Measurements from ENCODE around the gene TRAF7. TPM values are rescaled to one million over a fixed set of nuclear protein-coding genes. Genes with fewer than 3 reads are reported as not detected.
A peak's percentile ranks its signal among the peaks of the same experiment; 100 is the strongest.

The TRAF7 gene
- total and polyA plus RNA-seq, 2 of the 13 experiments (the other 11 are each of a cell fraction or from before 2014, with no cell fraction given): 47.9 to 65.6 TPM

DNA sequence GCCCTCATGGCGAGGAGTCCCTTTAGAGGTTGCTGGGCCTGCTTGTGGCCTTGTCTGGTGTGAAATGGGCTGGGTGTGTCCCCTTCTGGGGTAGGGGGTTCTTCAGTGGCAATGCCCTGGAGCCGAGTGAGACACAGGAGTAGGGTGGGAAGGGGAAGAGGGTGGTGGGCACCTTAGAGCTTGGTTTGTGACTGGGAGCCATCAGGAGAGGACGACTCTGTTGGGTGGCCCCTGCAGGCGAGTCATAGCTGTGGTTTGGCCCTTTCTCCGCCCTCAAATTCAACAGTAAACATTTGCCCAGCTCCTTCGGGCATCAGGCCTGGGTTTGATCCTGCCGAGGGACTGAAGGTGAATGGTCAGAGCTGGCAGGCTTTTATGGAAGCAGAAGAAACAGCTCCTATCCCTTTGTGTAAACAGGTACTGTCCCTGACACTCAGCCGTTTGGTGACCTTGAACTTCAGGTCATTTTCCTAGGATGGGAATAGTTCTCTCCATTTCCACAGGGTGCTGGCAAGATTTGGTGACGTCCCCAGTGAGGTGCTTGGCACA lies 70.7 kb downstream of the TRAF7 start (continued):
- TF ChIP-seq SPEN (CRISPR knock-in tag; IDR thresholded peaks at IDR 0.05; ENCODE audit: low read depth) (peak; percentile 69; the same call in 1 of the 2 replicates), ELF1 (CRISPR knock-in tag; IDR thresholded peaks at IDR 0.05) (peak; percentile 39; the same call in 1 of the 2 replicates), MBNL3 (CRISPR knock-in tag; conservative IDR thresholded peaks at IDR 0.05) (no peak), MYC (CRISPR knock-in tag; IDR thresholded peaks at IDR 0.05; ENCODE audit: borderline replicate concordance) (no peak), SAP130 (CRISPR knock-in tag; IDR thresholded peaks at IDR 0.05; ENCODE audit: low read depth) (peak; percentile 79), ZFP82 (CRISPR knock-in tag; IDR thresholded peaks at IDR 0.05; ENCODE audit: borderline replicate concordance) (no peak), RFX3 (CRISPR knock-in tag; IDR thresholded peaks at IDR 0.05) (no peak), ZNF775 (CRISPR knock-in tag; IDR thresholded peaks at IDR 0.05; ENCODE audit: borderline replicate concordance) (no peak), ZNF326 (CRISPR knock-in tag; IDR thresholded peaks at IDR 0.05; ENCODE audit: borderline replicate concordance) (no peak), ZNF644 (CRISPR knock-in tag; IDR thresholded peaks at IDR 0.05; ENCODE audit: low read depth) (no peak), RAD21 (CRISPR knock-in tag; IDR thresholded peaks at IDR 0.05) (0 out of 2 replicates have a peak, but pooled peaks have one; percentile 5), NR2F6 (IDR thresholded peaks at IDR 0.05) (peak; percentile 81), NR2F6 (CRISPR knock-in tag; IDR thresholded peaks at IDR 0.05) (peak; percentile 83), ZNF556 (CRISPR knock-in tag; IDR thresholded peaks at IDR 0.05; ENCODE audit: borderline replicate concordance) (peak; percentile 56; the same call in 1 of the 2 replicates), CREM (IDR thresholded peaks at IDR 0.05) (peak; percentile 45; the same call in 1 of the 2 replicates), CREM (CRISPR knock-in tag; IDR thresholded peaks at IDR 0.05) (no peak)
- TF ChIP-seq, protein P1, sequence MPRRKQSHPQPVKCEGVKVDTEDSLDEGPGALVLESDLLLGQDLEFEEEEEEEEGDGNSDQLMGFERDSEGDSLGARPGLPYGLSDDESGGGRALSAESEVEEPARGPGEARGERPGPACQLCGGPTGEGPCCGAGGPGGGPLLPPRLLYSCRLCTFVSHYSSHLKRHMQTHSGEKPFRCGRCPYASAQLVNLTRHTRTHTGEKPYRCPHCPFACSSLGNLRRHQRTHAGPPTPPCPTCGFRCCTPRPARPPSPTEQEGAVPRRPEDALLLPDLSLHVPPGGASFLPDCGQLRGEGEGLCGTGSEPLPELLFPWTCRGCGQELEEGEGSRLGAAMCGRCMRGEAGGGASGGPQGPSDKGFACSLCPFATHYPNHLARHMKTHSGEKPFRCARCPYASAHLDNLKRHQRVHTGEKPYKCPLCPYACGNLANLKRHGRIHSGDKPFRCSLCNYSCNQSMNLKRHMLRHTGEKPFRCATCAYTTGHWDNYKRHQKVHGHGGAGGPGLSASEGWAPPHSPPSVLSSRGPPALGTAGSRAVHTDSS (CRISPR knock-in tag; conservative IDR thresholded peaks at IDR 0.05): no peak
- TF ChIP-seq, protein P2, sequence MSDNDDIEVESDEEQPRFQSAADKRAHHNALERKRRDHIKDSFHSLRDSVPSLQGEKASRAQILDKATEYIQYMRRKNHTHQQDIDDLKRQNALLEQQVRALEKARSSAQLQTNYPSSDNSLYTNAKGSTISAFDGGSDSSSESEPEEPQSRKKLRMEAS (IDR thresholded peaks at IDR 0.05): no peak
- TF ChIP-seq, protein P3, sequence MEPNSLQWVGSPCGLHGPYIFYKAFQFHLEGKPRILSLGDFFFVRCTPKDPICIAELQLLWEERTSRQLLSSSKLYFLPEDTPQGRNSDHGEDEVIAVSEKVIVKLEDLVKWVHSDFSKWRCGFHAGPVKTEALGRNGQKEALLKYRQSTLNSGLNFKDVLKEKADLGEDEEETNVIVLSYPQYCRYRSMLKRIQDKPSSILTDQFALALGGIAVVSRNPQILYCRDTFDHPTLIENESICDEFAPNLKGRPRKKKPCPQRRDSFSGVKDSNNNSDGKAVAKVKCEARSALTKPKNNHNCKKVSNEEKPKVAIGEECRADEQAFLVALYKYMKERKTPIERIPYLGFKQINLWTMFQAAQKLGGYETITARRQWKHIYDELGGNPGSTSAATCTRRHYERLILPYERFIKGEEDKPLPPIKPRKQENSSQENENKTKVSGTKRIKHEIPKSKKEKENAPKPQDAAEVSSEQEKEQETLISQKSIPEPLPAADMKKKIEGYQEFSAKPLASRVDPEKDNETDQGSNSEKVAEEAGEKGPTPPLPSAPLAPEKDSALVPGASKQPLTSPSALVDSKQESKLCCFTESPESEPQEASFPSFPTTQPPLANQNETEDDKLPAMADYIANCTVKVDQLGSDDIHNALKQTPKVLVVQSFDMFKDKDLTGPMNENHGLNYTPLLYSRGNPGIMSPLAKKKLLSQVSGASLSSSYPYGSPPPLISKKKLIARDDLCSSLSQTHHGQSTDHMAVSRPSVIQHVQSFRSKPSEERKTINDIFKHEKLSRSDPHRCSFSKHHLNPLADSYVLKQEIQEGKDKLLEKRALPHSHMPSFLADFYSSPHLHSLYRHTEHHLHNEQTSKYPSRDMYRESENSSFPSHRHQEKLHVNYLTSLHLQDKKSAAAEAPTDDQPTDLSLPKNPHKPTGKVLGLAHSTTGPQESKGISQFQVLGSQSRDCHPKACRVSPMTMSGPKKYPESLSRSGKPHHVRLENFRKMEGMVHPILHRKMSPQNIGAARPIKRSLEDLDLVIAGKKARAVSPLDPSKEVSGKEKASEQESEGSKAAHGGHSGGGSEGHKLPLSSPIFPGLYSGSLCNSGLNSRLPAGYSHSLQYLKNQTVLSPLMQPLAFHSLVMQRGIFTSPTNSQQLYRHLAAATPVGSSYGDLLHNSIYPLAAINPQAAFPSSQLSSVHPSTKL (CRISPR knock-in tag; IDR thresholded peaks at IDR 0.05): peak; percentile 83
- TF ChIP-seq, protein P4, sequence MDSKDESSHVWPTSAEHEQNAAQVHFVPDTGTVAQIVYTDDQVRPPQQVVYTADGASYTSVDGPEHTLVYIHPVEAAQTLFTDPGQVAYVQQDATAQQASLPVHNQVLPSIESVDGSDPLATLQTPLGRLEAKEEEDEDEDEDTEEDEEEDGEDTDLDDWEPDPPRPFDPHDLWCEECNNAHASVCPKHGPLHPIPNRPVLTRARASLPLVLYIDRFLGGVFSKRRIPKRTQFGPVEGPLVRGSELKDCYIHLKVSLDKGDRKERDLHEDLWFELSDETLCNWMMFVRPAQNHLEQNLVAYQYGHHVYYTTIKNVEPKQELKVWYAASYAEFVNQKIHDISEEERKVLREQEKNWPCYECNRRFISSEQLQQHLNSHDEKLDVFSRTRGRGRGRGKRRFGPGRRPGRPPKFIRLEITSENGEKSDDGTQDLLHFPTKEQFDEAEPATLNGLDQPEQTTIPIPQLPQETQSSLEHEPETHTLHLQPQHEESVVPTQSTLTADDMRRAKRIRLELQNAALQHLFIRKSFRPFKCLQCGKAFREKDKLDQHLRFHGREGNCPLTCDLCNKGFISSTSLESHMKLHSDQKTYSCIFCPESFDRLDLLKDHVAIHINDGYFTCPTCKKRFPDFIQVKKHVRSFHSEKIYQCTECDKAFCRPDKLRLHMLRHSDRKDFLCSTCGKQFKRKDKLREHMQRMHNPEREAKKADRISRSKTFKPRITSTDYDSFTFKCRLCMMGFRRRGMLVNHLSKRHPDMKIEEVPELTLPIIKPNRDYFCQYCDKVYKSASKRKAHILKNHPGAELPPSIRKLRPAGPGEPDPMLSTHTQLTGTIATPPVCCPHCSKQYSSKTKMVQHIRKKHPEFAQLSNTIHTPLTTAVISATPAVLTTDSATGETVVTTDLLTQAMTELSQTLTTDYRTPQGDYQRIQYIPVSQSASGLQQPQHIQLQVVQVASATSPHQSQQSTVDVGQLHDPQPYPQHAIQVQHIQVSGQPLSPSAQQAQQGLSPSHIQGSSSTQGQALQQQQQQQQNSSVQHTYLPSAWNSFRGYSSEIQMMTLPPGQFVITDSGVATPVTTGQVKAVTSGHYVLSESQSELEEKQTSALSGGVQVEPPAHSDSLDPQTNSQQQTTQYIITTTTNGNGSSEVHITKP (CRISPR knock-in tag; IDR thresholded peaks at IDR 0.05; ENCODE audit: low read depth): peak; percentile 76; the same call in 1 of the 2 replicates
